TTC549 (cell line): ENCODE data around the gene LRMDA.
A peak's percentile ranks its signal among the peaks of the same experiment; 100 is the strongest.
"Not testable (repeated sequence)": the region's sequence is repeated elsewhere in the genome, so short reads cannot be mapped to it uniquely, and the experiment has no call there.

Experiments used
- FAIRE-seq: peaks from 2 replicates; lab custom pipeline; 2012; peaks lifted over from hg19 to GRCh38; lab: Jason Lieb, UNC

LRMDA gene

DNA sequence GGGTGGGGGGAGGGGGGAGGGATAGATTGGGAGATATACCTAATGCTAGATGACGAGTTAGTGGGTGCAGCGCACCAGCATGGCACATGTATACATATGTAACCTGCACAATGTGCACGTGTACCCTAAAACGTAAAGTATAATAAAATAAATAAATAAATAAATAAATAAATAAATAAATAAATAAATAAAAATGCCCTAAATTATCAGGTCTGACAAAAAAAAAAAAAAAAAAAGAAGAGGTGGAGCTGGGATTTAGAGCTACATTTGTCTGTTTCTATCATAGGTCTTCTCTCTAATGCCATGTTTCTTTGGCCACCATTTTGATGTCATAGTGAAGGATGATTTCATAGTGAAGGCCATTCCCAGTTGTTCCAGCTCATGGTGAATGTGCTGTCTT is 1095.4 kb downstream of the LRMDA start:
- not testable (repeated sequence) for FAIRE-seq

DNA sequence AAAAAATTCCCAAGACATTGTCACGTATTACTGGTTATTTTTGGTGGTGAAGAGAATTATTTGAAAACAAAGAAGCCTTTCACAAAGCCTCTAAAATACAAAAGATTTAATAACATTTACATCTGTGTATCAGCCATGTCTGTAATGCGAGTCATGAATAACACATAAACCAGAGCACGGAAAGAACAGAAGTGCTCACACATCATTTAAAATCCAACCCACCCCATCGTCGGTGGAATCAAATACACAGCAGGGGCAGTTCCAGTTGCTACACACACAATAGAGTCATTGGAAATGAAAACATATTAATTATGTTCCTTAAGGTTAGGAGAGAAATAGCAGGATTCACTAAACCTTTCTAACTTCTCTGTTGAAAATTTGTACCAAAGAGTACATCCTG is 1108.9 kb downstream of the LRMDA start:
- no peak for FAIRE-seq

DNA sequence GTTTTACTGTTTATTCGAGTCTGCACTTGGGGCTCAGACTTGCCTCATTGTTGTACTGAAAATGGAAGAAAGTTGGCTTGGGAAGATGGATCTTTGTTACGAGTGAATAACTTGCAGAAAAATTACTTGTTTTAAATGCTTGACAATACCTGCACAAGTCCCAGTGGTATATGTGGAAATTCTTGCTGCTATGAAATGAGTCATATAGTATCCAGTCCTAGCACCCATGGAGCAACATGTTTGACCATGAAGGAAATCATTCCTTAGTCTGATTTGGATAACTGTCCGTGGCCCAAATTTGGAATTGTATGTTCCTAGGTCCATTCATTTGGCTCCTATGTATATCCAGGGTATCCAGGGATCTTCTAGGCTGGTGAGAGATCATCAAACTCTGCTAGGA is 1109.4 kb downstream of the LRMDA start:
- FAIRE-seq: no peak

DNA sequence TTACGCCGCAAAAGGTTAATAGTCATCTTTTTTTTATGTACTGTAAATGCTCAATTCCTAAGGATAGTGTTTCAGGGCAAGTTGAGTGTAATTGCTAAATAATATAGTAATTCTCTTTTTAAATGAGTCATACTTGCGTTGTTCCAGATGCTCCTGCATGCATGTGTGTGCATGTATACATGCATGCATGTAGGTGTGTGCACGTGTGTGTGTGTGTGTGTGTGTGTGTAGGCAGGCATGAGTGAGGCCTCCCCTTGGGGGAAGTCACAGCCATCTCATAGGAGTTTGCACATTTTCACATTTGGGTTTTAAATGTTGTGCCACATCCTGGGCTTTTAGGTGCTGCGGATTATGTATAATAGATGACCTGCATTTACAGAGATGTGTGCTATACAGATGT is 1110.4 kb downstream of the LRMDA start:
- no peak for FAIRE-seq

DNA sequence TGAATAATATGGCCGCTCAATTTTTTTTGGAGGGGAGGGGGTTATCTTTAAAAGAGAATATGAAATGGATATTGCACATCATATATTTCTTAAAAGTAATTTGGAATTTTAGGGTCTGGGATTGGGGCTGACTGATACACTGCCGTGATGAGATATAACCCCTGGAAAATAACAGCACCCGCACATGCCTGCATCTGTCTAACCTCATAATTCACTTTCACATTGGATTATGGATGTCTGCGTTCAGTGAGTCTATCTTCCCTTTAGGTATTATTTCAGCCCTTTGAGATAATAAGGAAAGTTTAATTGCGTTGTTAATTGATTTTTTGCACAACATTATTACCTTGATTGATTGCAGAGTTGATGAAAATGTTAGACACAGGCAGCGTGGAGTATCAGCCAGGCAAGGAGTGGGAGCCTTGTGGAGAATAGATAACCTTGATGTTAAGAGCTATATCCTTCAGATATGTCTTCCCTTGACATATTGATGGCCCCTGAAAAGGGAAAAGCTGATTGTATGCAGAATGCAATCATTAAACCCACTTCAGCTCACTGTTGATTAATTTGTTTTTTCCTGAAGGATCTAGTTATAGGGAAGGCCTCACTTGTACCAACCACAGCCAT is 1111.0 kb downstream of the LRMDA start:
- no peak for FAIRE-seq

DNA sequence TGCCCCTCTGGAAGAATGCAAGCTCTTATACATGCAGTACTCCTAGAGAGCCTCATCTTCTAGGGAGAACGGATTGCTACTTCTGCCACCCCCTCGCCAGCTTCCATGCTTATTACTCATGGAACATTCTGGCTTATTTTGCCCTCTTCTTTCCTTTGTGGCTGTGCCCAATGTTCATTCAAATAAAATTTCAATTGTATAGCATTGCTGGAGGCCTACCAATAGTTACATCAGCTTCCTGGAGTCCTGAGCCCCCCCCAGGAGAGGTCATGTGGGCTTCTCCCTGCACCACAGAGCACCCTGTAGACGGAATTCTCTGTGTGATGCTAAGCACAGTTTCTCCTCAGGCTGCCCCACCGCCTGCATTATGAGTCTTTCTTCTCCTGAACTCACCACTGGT is 1112.2 kb downstream of the LRMDA start:
- no peak for FAIRE-seq

DNA sequence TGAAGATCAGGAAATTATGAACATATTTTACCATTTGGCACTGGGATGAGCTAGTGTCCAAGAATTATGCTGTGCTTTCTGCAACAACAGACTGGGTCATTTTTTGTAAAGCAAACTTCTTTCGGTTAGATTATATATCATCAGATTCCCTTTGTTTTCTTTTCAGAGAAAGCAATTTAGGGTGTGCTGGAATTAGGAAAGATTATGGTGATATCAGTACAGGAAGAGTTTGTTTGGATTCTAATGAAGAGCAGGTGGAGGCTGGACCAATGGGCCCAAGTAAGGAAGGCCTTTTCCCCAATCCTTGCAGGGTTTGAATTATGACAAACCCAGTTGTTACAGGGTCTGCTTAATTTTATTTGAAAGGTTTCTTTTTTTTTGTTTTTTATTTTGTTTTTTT is 1113.4 kb downstream of the LRMDA start:
- no peak for FAIRE-seq

DNA sequence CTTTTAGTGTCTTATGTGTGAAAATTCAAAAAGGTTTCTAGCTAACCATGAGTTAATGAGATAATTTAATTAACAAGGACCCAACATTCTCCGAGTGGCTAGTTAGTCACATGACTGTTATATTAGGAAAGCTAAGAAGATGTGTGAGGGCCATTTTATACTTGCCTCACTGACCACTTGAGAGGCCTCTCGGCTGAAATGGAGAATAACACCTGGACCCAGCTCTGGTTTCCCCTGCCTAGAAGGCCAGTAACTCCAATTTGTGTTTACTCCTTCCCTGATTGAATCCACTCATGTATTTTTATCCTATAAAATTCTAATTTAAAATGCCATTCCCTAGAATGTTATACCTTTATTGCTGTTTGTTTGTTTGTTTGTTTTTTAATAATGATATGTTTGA is 1115.0 kb downstream of the LRMDA start:
- no peak for FAIRE-seq

DNA sequence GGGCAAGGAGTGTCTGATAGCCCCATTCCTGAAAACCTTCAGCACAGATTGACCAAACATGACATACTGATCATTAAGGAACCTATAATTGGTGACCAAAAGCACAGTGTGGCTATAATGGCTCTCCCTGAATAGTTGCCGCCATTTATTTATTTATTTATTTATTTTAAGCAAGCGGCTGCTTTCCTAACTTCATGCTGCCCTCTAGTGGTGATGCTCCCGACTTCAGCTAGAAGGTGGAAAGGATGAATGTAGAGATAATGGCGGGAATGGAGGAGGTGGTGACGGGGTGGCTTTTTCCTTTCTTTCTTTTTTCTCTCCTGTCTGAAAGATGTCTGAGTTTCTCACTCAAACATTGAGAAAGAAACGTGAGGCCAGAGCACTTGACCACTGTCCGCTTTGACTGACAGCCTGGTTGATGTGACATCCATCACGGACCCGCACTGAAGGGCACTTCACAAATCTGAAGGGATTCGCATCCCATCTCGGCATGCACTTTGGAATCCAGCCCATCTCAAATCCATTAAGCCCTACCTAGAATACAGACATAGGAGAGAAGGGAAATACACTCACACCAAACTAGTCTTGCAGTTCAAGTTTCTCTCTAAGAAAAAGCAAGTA is 1116.0 kb downstream of the LRMDA start:
- FAIRE-seq: peak; percentile 25

DNA sequence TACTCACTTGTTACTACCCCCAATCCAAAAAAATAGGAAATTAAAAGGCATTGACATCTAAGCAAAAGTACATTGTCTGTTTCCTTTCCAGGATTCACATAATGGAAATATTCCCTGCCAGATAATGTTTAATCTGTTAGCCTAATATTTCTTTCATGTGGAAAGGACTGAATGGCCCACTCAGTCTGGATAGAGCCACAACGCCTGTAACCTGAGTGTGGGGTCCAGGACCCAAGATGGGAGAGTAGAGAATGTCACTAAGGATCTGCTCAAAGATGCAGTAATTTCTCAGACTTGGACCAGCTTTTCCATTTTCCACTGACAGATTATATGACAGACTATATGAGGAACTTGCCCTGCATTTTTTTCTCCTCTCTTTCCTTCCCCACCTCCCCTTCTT is 1117.3 kb downstream of the LRMDA start:
- FAIRE-seq: no peak

DNA sequence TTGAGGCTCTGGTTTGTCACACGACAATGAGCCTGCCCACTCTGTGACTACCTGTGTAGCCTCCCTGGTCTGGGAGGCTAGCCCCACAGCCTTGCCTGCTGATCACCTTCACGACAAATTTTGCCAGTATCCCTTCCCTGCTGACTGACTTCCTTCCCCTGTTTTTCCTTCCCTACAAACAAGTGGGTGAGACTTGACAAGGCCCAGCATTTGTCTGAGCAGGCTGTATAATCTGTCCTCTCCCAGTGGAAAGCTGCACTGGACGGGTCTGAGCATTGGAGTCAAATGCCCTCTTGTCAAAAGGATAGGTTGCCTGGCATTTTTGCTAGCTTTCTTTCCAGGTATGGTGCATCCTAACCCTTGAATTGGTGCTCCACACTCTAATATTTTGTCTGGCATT is 1117.7 kb downstream of the LRMDA start:
- FAIRE-seq: no peak

DNA sequence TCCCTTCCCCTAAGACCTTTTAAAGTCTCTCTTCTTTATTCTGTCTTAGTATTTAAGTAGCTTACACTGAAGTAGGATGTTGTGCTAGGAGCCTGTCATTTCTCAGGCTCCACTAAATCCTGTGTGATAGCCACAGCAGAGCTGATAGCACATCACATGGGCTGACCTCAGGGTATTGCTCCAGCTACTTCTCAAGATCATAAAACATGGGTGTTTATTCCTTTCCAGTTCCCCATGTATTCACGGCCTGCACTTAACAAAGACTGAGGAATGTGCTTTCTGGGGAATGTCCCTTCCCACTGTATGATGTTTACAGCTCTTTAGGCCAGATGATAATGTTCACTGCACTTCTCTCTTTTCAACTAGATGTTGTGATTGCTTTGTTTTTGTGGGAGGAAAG is 1119.4 kb downstream of the LRMDA start:
- no peak for FAIRE-seq

DNA sequence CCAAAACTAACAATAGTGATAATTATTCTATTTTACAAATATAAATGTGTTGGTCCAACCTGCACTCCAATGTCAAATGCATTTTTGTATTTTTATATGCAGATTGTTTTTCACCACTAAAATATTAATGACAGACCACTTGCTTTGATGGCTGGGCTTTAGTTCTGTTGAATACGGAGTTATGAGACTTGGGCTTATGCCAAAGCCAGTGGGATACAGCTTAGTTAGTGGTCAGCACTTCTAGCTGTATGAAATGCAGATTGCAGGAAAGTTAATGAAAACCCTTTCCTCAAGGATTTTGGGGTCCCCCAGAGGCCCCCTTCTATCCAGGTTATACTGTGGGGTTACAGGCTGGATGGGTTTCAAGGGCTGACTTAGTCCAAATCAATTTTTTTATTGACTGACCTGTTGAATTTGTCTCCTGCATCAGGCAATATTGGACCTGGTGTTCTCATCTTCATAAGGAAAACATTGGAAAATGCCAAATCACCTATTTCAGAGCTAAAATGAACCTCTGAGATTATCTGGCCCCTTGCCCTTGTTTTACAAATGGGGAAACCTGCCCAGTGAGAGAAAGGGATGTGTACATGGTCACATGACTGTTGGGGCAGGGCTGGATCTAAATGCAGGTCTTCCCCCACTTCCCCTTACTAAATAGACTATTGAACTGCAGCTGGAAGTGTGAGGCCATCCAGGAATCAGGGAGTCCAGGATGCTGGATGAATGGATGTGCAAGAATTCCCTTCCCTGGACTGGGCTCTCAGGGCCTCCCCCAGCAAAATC is 1120.9 kb downstream of the LRMDA start:
- FAIRE-seq: no peak

DNA sequence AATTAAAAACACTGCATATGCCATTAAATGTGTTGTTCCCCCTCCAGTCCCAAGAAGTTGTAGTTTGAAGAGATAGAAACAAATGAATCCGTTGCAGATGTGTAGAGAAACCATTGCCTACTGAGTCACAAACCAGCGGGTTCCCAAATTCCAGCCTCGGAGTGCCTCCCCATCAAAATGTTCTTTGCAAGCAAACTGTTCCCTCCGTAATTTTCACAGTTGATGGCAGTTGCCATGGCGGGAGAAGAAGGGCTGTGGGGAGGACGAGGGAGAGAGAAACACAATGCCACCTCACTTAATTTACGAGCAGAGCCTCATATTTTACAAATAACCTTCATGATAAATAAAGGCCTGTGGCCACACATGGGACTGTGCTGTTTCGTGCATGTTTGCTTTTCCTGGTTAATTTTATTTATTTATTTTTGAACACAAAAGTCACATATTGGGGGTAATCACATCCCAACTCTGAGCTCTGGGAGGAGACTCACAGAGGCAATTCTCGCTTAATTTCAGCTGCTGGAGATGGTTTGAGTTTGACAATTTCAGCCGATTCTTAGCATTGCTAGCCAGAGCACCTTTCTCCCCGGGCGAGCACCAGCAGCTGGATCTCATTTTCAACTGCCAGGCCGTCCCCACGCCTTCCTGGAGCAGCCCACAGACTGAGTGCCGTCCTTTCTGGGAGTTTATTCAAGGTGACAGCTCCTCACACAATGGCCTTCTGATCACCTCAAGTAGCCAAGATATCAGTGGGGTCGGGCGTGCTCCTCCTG is 1122.0 kb downstream of the LRMDA start:
- no peak for FAIRE-seq

DNA sequence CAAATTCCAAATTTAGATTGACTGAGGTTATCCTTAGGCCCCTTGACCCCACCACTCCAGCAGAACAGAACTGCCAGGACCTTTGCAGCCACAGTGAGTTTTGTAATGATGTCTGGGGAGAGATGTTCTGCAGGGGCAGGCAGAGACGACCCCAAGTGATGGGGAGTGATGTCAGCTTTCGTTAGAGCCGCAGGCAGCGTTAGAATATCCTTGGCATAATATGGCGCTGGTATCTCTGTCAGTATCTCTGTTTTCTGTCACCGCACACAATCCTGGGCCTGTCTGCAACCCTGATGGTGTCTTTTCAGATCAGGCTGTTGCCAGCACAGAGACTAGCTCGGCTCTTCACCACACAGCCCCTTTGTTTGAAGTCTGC is 1122.6 kb downstream of the LRMDA start:
- no peak for FAIRE-seq

DNA sequence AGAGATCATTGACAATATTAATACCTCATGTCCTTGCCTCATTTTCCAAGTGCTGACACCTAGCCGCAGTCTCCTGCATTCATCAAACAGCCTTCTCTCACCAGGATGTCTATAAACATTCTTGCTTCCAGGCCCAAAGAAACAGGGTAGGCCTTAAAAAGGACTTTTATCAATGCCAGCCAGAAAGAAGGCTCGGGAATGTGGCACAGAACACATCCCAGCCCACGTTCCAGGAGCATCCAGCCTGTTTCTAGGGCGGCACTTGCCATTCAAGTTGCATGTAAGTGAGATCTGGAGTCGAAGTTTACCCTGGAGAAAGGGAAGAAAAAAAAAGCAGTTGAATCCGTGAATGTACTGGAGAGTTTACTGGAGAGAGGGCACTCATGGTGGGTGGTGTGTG is 1123.1 kb downstream of the LRMDA start:
- FAIRE-seq: no peak

DNA sequence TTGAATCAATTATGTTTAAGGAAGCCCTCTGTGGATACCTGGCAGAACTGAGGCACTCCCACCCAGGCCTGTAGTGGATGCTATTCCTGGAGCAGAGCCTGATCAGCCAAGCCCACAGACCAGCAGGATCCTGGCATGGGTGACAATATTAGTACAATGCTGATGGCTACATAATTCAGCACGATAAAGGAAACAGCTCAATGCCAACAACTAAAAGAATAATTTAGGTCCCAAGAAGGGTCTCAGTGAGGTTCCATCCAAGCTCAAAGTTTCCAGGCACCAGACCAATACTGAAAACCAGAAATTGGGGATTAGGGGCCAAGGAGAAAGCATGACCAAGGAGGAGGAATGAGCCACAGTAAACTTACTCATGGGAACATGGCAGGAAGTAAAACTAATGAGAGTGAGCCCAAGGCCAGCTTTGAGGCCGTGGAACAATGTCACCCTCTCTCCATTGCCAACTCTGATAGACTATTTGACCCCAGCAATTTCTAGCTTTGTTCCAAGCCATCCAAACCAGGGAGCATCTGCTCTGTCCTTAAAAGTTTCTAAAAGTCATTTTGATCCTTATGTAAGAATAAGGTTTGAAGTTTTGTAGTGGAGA is 1123.7 kb downstream of the LRMDA start:
- no peak for FAIRE-seq

DNA sequence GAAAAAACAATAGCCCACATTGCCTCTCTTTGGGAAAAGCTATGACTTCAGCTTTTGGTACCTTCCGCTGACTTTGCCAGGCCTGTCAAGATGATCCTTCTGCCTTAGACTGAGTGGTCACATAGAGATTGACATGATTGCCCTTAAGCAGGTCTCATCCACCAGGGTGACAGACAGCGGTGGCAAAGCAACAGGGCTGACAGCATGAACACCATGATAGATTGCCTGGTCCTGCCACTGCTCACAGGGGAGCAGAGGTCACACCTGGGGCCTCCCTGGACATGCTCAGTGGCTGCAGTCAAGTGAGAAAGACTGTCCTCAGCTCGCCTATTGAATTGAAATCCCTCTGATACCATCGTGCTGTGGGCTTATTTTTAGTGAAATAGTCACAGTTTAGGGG is 1125.9 kb downstream of the LRMDA start:
- FAIRE-seq: no peak

DNA sequence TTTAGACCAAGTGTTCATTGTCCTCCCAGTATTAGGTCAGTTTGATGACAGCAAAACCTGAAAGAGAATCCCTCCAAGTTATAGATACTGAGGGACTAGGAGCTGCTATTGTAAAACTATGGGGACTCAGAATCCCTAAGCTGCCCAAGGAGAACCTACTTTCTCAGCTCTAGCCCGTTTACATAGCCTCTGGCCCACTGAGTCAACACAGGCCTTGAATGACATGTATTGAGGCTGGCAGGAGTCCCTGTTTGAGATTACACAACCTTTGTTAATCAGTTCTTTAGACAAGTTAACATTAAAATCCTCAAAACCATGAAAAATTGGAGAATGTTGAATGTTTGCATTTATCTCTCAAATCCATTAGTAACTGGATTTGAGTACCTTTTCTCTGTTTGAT is 1127.2 kb downstream of the LRMDA start:
- no peak for FAIRE-seq

DNA sequence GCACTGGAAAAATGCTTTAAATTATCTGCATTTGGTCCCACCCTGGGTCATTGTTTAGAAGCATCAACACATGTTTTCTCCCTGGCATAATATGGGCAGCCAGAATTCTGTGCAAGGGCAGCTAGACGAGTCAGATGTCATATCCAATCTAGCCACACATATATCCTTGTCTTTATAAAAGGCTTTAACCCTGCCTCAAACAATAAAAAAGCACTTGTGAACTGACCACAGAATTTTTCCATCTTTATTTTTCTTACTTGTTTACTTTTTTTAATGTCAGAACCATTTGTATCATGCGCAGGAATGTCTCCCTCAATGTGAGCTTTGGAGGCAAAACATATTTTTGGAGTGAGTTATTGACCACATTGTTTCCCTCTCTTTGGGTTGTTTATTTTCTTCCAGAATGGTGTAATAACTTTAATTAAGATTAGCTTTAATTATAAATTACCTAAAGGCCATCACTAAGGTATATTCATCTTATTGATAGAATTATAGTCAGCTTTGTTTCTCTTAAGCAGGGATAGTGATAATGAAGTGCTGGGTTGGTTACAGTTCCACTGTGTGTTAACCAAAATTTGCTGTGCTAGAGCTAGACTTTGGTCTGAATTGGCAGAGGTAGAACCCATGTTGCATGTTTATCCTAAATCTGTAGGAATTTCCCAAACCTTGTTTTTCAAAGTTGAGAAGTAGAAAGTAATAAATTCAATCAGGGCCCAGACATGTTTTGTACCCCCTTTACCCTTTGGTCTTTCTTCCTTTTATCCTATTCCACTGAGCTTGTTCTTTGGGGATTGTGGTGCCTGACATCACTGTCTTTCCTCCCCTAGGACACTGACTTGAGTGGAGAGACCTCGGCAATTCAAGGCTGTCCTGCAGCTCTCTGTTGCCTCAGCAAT is 1127.8 kb downstream of the LRMDA start:
- no peak for FAIRE-seq

DNA sequence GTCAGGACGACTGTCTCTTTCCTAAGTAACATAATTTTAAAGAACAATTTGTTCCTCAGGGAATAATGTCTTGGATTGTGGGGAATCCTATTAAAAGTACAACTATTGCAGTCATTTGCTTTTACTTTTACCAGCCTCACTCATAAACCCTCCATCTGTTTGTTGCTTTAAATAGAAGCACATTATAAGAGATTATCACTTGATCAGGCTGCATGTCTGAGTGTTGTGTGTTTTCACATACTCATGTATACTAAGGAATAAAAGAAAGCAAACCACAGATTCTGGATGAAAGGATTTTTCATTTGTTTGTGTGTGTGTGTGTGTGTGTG is 1128.4 kb downstream of the LRMDA start:
- no peak for FAIRE-seq

DNA sequence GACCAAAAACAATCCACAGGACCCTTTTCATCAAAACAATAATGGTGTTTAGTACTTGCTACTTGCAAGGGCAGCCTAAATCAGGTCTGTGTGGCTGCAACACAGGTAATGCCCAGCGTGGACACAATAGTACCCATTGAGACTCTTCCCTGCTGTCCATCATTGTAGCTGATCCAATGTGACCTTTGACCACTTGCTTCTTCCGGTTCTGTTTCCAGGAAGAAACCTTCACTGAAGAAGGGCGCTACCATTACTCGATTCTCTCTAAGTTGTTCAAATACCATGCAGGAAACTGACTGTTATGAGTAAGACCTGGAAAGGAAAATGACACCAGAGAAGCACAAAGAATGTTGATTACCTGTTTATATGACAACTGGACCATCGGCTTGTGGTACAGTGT is 1128.9 kb downstream of the LRMDA start:
- FAIRE-seq: no peak
